ENCODE measurements around the gene P2RY13.

The P2RY13 gene

DNA sequence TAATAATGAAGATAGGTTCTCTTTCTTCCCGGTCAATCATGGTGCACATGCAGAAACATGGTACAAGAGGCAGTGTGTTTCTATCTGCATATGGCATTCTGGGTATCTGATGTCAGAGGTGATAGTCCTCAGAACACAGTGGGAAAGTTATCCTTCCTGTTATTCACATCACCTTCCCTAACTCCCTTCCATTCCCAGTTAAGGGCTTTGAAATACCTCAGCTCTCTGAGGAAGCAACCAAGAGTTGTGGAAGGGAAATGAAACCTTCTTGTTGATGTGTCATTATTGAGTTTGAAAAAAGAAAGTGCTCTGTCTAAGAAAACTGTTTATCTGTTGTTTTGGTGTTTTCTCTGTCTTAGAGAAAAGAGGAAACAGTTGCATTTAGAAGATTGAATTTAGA, 21.9 kb upstream of the P2RY13 start:
- Histone ChIP-seq H3K27ac (ENCODE audit: low read length) (no peak overlapping the region), H3K4me3 (ENCODE audit: low read length) (no peak overlapping the region), H3K9me2 (replicated peaks; ENCODE audit: insufficient read depth, low read length) (no peaks in the 10 kb centered on the region), H3F3A (ENCODE audit: insufficient read depth, low read length) (0 out of 2 replicates have a peak, but pooled peaks cover 4% of the 10 kb centered on the region), H3K27me3 (replicated peaks; ENCODE audit: insufficient read depth, low read length) (no peaks in the 10 kb centered on the region), H3K4me2 (ENCODE audit: low read depth, low read length) (no peak overlapping the region; the same call in 1 of the 2 replicates), H3K9ac (ENCODE audit: low read length) (no peak overlapping the region), H4K20me1 (ENCODE audit: insufficient read depth, low read length) (no peaks in the 10 kb centered on the region), H3K9me3 (replicated peaks; ENCODE audit: insufficient read depth, low read length) (no peaks in the 10 kb centered on the region), H3K36me3 (replicated peaks; ENCODE audit: insufficient read depth, low read length) (no peaks in the 10 kb centered on the region), H2AFZ (ENCODE audit: low read length) (no peak overlapping the region), H3K4me1 (ENCODE audit: low read length) (peaks cover 11% of the 10 kb centered on the region), H3K79me2 (ENCODE audit: low read length) (no peaks in the 10 kb centered on the region)
- DNase-seq = peak; percentile 14
- TF ChIP-seq EZH2phosphoT487 (IDR thresholded peaks at IDR 0.05; ENCODE audit: low read length) = no peak
- TF ChIP-seq EZH2 (optimal IDR thresholded peaks at IDR 0.05; ENCODE audit: low read depth, low read length) = no peak
- TF ChIP-seq, protein P1, sequence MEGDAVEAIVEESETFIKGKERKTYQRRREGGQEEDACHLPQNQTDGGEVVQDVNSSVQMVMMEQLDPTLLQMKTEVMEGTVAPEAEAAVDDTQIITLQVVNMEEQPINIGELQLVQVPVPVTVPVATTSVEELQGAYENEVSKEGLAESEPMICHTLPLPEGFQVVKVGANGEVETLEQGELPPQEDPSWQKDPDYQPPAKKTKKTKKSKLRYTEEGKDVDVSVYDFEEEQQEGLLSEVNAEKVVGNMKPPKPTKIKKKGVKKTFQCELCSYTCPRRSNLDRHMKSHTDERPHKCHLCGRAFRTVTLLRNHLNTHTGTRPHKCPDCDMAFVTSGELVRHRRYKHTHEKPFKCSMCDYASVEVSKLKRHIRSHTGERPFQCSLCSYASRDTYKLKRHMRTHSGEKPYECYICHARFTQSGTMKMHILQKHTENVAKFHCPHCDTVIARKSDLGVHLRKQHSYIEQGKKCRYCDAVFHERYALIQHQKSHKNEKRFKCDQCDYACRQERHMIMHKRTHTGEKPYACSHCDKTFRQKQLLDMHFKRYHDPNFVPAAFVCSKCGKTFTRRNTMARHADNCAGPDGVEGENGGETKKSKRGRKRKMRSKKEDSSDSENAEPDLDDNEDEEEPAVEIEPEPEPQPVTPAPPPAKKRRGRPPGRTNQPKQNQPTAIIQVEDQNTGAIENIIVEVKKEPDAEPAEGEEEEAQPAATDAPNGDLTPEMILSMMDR (IDR thresholded peaks at IDR 0.05; ENCODE audit: low read length) = no peak

DNA sequence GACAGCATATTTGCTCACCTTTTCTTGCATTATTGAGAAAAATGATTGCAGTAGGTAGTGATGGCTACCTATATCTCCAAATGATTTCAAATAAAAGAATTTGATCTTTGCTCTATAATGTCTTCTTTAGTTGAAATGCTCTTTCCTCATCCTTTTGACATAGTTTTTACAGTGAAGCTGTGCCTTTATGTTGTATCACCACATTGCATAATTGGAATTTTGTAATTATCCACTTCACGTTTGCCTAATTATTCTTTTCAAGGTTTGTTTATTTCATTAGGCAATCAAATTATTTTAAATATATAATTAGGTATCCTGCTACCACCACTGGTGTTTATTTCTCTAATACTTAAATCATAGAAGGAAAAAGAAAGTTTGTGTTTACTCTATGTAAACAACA, 21.3 kb upstream of the P2RY13 start:
- H3K36me3 ChIP-seq (replicated peaks; ENCODE audit: insufficient read depth, low read length) = no peaks in the 10 kb centered on the region
- H3K79me2 ChIP-seq (ENCODE audit: low read length) = no peaks in the 10 kb centered on the region
- no peaks in the 10 kb centered on the region for H4K20me1 ChIP-seq (ENCODE audit: insufficient read depth, low read length)
- H3K4me3 ChIP-seq (ENCODE audit: low read length) = no peak overlapping the region
- H3K27me3 ChIP-seq (replicated peaks; ENCODE audit: insufficient read depth, low read length) = no peaks in the 10 kb centered on the region
- H3K9me2 ChIP-seq (replicated peaks; ENCODE audit: insufficient read depth, low read length) = no peaks in the 10 kb centered on the region
- no peak for TF ChIP-seq EZH2phosphoT487 (IDR thresholded peaks at IDR 0.05; ENCODE audit: low read length)
- TF ChIP-seq, protein P1 (IDR thresholded peaks at IDR 0.05; ENCODE audit: low read length) = no peak
- no peak for TF ChIP-seq EZH2 (optimal IDR thresholded peaks at IDR 0.05; ENCODE audit: low read depth, low read length)
- no peak overlapping the region for H3K27ac ChIP-seq (ENCODE audit: low read length)
- no peak overlapping the region for H3K9ac ChIP-seq (ENCODE audit: low read length)
- 0 out of 2 replicates have a peak, but pooled peaks cover 4% of the 10 kb centered on the region for H3F3A ChIP-seq (ENCODE audit: insufficient read depth, low read length)
- H3K4me2 ChIP-seq (ENCODE audit: low read depth, low read length) = no peak overlapping the region
- peaks cover 11% of the 10 kb centered on the region for H3K4me1 ChIP-seq (ENCODE audit: low read length)
- DNase-seq = no peak
- no peak overlapping the region for H2AFZ ChIP-seq (ENCODE audit: low read length)
- H3K9me3 ChIP-seq (replicated peaks; ENCODE audit: insufficient read depth, low read length) = no peaks in the 10 kb centered on the region

DNA sequence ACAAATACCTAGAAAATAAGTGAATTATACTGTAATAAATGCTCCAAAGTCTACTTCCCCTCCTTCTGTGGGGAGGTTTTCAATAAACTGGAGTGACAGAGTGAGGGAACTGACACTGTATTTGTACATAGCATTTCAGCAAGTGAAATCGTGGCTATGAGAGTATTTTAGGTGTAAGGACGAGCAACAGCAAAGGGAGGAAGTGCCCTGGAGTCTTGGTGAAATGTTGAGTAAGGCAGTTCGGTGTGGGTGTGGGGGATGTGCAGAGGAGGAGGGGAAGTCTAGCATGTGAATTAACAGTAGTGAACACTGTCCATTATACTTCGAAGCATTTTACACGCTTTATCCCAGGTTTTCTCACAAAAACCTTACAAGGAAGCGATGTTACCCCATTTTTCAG, 18.1 kb upstream of the P2RY13 start:
- 0 out of 2 replicates have a peak, but pooled peaks cover 4% of the 10 kb centered on the region for H3F3A ChIP-seq (ENCODE audit: insufficient read depth, low read length)
- TF ChIP-seq EZH2phosphoT487 (IDR thresholded peaks at IDR 0.05; ENCODE audit: low read length) (no peak), EZH2 (optimal IDR thresholded peaks at IDR 0.05; ENCODE audit: low read depth, low read length) (no peak)
- TF ChIP-seq, protein P1 (IDR thresholded peaks at IDR 0.05; ENCODE audit: low read length) = no peak
- H3K4me1 ChIP-seq (ENCODE audit: low read length) = peaks cover 11% of the 10 kb centered on the region
- no peaks in the 10 kb centered on the region for H3K27me3 ChIP-seq (replicated peaks; ENCODE audit: insufficient read depth, low read length)
- no peak overlapping the region for H3K4me3 ChIP-seq (ENCODE audit: low read length)
- no peak overlapping the region for H3K27ac ChIP-seq (ENCODE audit: low read length)
- H4K20me1 ChIP-seq (ENCODE audit: insufficient read depth, low read length) = no peaks in the 10 kb centered on the region
- H3K36me3 ChIP-seq (replicated peaks; ENCODE audit: insufficient read depth, low read length) = no peaks in the 10 kb centered on the region
- no peak overlapping the region for H3K9ac ChIP-seq (ENCODE audit: low read length)
- no peak for DNase-seq
- H3K4me2 ChIP-seq (ENCODE audit: low read depth, low read length) = no peak overlapping the region
- no peak overlapping the region for H2AFZ ChIP-seq (ENCODE audit: low read length)
- no peaks in the 10 kb centered on the region for H3K79me2 ChIP-seq (ENCODE audit: low read length)
- H3K9me2 ChIP-seq (replicated peaks; ENCODE audit: insufficient read depth, low read length) = no peaks in the 10 kb centered on the region
- H3K9me3 ChIP-seq (replicated peaks; ENCODE audit: insufficient read depth, low read length) = no peaks in the 10 kb centered on the region
